HepG2 (cell line): ENCODE data around the gene PTCH1. TPM values are rescaled to one million over a fixed set of nuclear protein-coding genes. Genes with fewer than 3 reads are reported as not detected.

ENCODE experiments used
- EHMT2 ChIP-seq: fragments of 200-600 bp; sonication (generic); IDR thresholded peaks from 2 replicates; pipeline ENCODE4 v1.7.0; 2017; ENCODE audit warnings: antibody characterized with exemption, low read depth, low read length, borderline replicate concordance
- FOSL2 ChIP-seq: sonication (generic); formaldehyde crosslinking; IDR thresholded peaks from 2 replicates; pipeline ENCODE4 v1.4.0; 2020; ENCODE audit warnings: missing genetic modification reagents
- FOXA1 ChIP-seq, 2 experiments: fragments of 450-650 bp in 1 of 2; sonication (generic) in 1 of 2; formaldehyde crosslinking in 1 of 2; IDR thresholded peaks; 2 replicates each; pipeline versions ENCODE4 v1.4.0 to v1.6.1; 2016 to 2020; ENCODE audit warnings: missing genetic modification reagents in 1 of 2
- GATAD1 ChIP-seq: IDR thresholded peaks from 2 replicates; pipeline ENCODE4 v1.6.1; 2016; ENCODE audit warnings: missing genetic modification reagents, missing compliant biosample characterization
- HMGA1 ChIP-seq: sonication (generic); formaldehyde crosslinking; conservative IDR thresholded peaks from 2 replicates; pipeline ENCODE4 v1.4.0; 2020; ENCODE audit warnings: missing genetic modification reagents
- MED1 ChIP-seq: sonication (generic); formaldehyde crosslinking; IDR thresholded peaks from 2 replicates; pipeline ENCODE4 v1.4.0; 2020; ENCODE audit warnings: missing genetic modification reagents
- NCOA2 ChIP-seq: sonication (generic); formaldehyde crosslinking; IDR thresholded peaks from 2 replicates; pipeline ENCODE4 v1.8.0; 2022; ENCODE audit warnings: inconsistent platforms
- PAXIP1 ChIP-seq: sonication (generic); formaldehyde crosslinking; conservative IDR thresholded peaks from 2 replicates; pipeline ENCODE4 v1.4.0; 2020; ENCODE audit warnings: mild to moderate bottlenecking, missing genetic modification reagents, moderate library complexity
- PBX3 ChIP-seq: sonication (generic); formaldehyde crosslinking; IDR thresholded peaks from 2 replicates; pipeline ENCODE4 v1.8.1; 2023; ENCODE audit warnings: missing genetic modification reagents, inconsistent platforms, borderline replicate concordance
- PHF5A ChIP-seq: IDR thresholded peaks from one replicate; pipeline ENCODE4 v1.6.1; 2018; ENCODE audit warnings: low read depth, missing genetic modification reagents; ENCODE audit not compliant: unreplicated experiment
- SALL1 ChIP-seq: sonication (generic); formaldehyde crosslinking; IDR thresholded peaks from 2 replicates; pipeline ENCODE4 v1.8.0; 2022; ENCODE audit warnings: mild to moderate bottlenecking, missing genetic modification reagents
- SMAD3 ChIP-seq: sonication (generic); formaldehyde crosslinking; IDR thresholded peaks from 2 replicates; pipeline ENCODE4 v1.4.0; 2020; ENCODE audit warnings: missing genetic modification reagents
- SOX5 ChIP-seq: IDR thresholded peaks from 2 replicates; pipeline ENCODE4 v1.6.1; 2016; ENCODE audit warnings: borderline replicate concordance
- SP2 ChIP-seq: sonication (generic); formaldehyde crosslinking; IDR thresholded peaks from 2 replicates; pipeline ENCODE4 v1.5.1; 2020; ENCODE audit warnings: mild to moderate bottlenecking, missing genetic modification reagents
- ZBTB49 ChIP-seq: sonication (generic); formaldehyde crosslinking; IDR thresholded peaks from 2 replicates; pipeline ENCODE4 v1.4.0; 2020; ENCODE audit warnings: missing genetic modification reagents, borderline replicate concordance
- ZKSCAN8 ChIP-seq: IDR thresholded peaks from 2 replicates; pipeline ENCODE4 v1.6.1; 2016; ENCODE audit warnings: borderline replicate concordance, missing genetic modification reagents, missing compliant biosample characterization
- polyA plus RNA-seq, 8 experiments: library from polyadenylated mRNA; depleted of rRNA in 3 of 8; stranded (reverse) in 7 of 8; unstranded in 1 of 8; fragments of >200 nt; fragmentation: Illumina TruSeq in 4 of 8; extraction: Trizol in 4 of 8; gene quantifications; 2 replicates each; pipeline versions ENCODE4 v1.2.1 to v1.2.3, GENCODE V29; 2011 to 2016; ENCODE audit warnings: low read depth in 4 of 8, missing spikeins in 1 of 8, mixed read lengths in 1 of 8; ENCODE audit not compliant: insufficient read depth in 1 of 8
- total RNA-seq, 5 experiments: library from RNA; depleted of rRNA; stranded (reverse); fragments of >200 nt; fragmentation: Illumina TruSeq; extraction: Trizol; gene quantifications; 2 replicates each; pipeline ENCODE4 v1.2.3, GENCODE V29; 2016; ENCODE audit warnings: low read depth in 1 of 5

The PTCH1 gene
- total and polyA plus RNA-seq, 2 of the 13 experiments (the other 11 are each of a cell fraction or from before 2014, with no cell fraction given) = 2.8 to 3.9 TPM

GRCh38 chr9:95504053-95504963 is 12.5 kb downstream of the PTCH1 start (continued):
- TF ChIP-seq PBX3 (CRISPR knock-in tag) (no peak), GATAD1 (0 out of 2 replicates have a peak, but pooled peaks have one; percentile 19), ZKSCAN8 (CRISPR knock-in tag) (0 out of 2 replicates have a peak, but pooled peaks have one; percentile 47), FOSL2 (peak; percentile 98), SALL1 (CRISPR knock-in tag) (no peak; the same call in 1 of the 2 replicates), SP2 (no peak), EHMT2 (no peak), PHF5A (CRISPR knock-in tag) (no peak), PAXIP1 (CRISPR knock-in tag) (peak; percentile 58), HMGA1 (no peak), NCOA2 (peak; percentile 61), FOXA1 (IDR thresholded peaks at IDR 0.05) (peak; percentile 67; the same call in 1 of the 2 replicates), FOXA1 (CRISPR knock-in tag; IDR thresholded peaks at IDR 0.05) (peak; percentile 91), ZBTB49 (no peak), MED1 (CRISPR knock-in tag) (0 out of 2 replicates have a peak, but pooled peaks have one; percentile 14), SOX5 (peak; percentile 70; the same call in 1 of the 2 replicates), SMAD3 (peak; percentile 69; the same call in 1 of the 2 replicates)
